ENCODE measurements around the gene POU5F1. TPM values are rescaled to one million over a fixed set of nuclear protein-coding genes. Genes with fewer than 3 reads are reported as not detected.
A peak's percentile ranks its signal among the peaks of the same experiment; 100 is the strongest.
"Not testable (repeated sequence)": the region's sequence is repeated elsewhere in the genome, so short reads cannot be mapped to it uniquely, and the experiment has no call there.

Gene POU5F1
- 0.69 TPM for total RNA-seq

- no peak for DNase-seq
These were observed at the start of gene POU5F1 for GRCh38 chr6:31170600-31170881. POU5F1 (minus strand) TSS chr6:31170682; CDS start chr6:31170620, 62 bp downstream.

GRCh38 chr6:31216208-31216898, 45.9 kb upstream of the POU5F1 start:
- no peak for DNase-seq

GRCh38 chr6:31215216-31215615, 44.7 kb upstream of the POU5F1 start:
- DNase-seq = not testable (repeated sequence)

- DNase-seq = no peak
These were observed 44.0 kb upstream of the POU5F1 start for GRCh38 chr6:31214516-31214915.

GRCh38 chr6:31210741-31211532, 40.5 kb upstream of the POU5F1 start:
- DNase-seq = no peak

- no peak for DNase-seq
These were observed 39.6 kb upstream of the POU5F1 start for GRCh38 chr6:31210123-31210522.

GRCh38 chr6:31209137-31209536, 38.7 kb upstream of the POU5F1 start:
- no peak for DNase-seq

GRCh38 chr6:31208506-31208905, 38.0 kb upstream of the POU5F1 start:
- no peak for DNase-seq

- DNase-seq = no peak
These were observed 35.2 kb upstream of the POU5F1 start for GRCh38 chr6:31205638-31206037.

GRCh38 chr6:31204751-31205145, 34.3 kb upstream of the POU5F1 start:
- no peak for DNase-seq

GRCh38 chr6:31203345-31203979, 33.0 kb upstream of the POU5F1 start:
- DNase-seq = no peak

GRCh38 chr6:31202259-31203166, 32.0 kb upstream of the POU5F1 start:
- DNase-seq = no peak

GRCh38 chr6:31199105-31199452, 28.6 kb upstream of the POU5F1 start:
- not testable (repeated sequence) for DNase-seq

GRCh38 chr6:31197559-31198305, 27.2 kb upstream of the POU5F1 start:
- DNase-seq = peak; percentile 77

- DNase-seq = not testable (repeated sequence)
These were observed 26.0 kb upstream of the POU5F1 start for GRCh38 chr6:31196251-31197022.

- not testable (repeated sequence) for DNase-seq
These were observed 25.0 kb upstream of the POU5F1 start for GRCh38 chr6:31195308-31195979.

GRCh38 chr6:31194061-31194834, 23.8 kb upstream of the POU5F1 start:
- DNase-seq = no peak

GRCh38 chr6:31193206-31193605, 22.7 kb upstream of the POU5F1 start:
- no peak for DNase-seq

- DNase-seq = peak; percentile 11
These were observed 22.1 kb upstream of the POU5F1 start for GRCh38 chr6:31192431-31193105.

All from skin of body (tissue), 2 donors.